ENCODE data around the gene RGL1.

The RGL1 gene

GRCh38 chr1:183968386-183968785 lies 163.5 kb downstream of the RGL1 start:
- Histone ChIP-seq H3K27me3 (replicated peaks; ENCODE audit: control insufficient read depth, insufficient read depth, low read length) (no peaks in the 10 kb centered on the region; the same call in none of the 2 replicates), H3K36me3 (ENCODE audit: control insufficient read depth, insufficient read depth, low read length) (no peaks in the 10 kb centered on the region), H3K4me3 (replicated peaks; ENCODE audit: low read depth, low read length) (no peak overlapping the region)
- TF ChIP-seq CTCF (IDR thresholded peaks at IDR 0.05; ENCODE audit: insufficient read depth, low read length, poor library complexity, severe bottlenecking) = no peak
- DNase-seq (ENCODE audit: extremely low read depth, insufficient read length) = no peak

- H3K36me3 ChIP-seq (ENCODE audit: control insufficient read depth, insufficient read depth, low read length) = no peaks in the 10 kb centered on the region
- H3K27me3 ChIP-seq (replicated peaks; ENCODE audit: control insufficient read depth, insufficient read depth, low read length) = no peaks in the 10 kb centered on the region; the same call in none of the 2 replicates
- H3K4me3 ChIP-seq (replicated peaks; ENCODE audit: low read depth, low read length) = no peak overlapping the region
- no peak for TF ChIP-seq CTCF (IDR thresholded peaks at IDR 0.05; ENCODE audit: insufficient read depth, low read length, poor library complexity, severe bottlenecking)
- no peak for DNase-seq (ENCODE audit: extremely low read depth, insufficient read length)
These were observed 165.8 kb downstream of the RGL1 start for GRCh38 chr1:183970516-183971300.

GRCh38 chr1:183975651-183976050 lies 170.7 kb downstream of the RGL1 start:
- no peak for DNase-seq (ENCODE audit: extremely low read depth, insufficient read length)
- H3K4me3 ChIP-seq (replicated peaks; ENCODE audit: low read depth, low read length) = no peak overlapping the region
- H3K36me3 ChIP-seq (ENCODE audit: control insufficient read depth, insufficient read depth, low read length) = no peaks in the 10 kb centered on the region
- H3K27me3 ChIP-seq (replicated peaks; ENCODE audit: control insufficient read depth, insufficient read depth, low read length) = no peaks in the 10 kb centered on the region; the same call in 1 of the 2 replicates
- no peak for TF ChIP-seq CTCF (IDR thresholded peaks at IDR 0.05; ENCODE audit: insufficient read depth, low read length, poor library complexity, severe bottlenecking)

- no peak for DNase-seq (ENCODE audit: extremely low read depth, insufficient read length)
- no peaks in the 10 kb centered on the region for H3K36me3 ChIP-seq (ENCODE audit: control insufficient read depth, insufficient read depth, low read length)
- TF ChIP-seq CTCF (IDR thresholded peaks at IDR 0.05; ENCODE audit: insufficient read depth, low read length, poor library complexity, severe bottlenecking) = no peak
These were observed 172.8 kb downstream of the RGL1 start for GRCh38 chr1:183977717-183978116.

More at GRCh38 chr1:183977717-183978116, 172.8 kb downstream of the RGL1 start:
- Histone ChIP-seq H3K27me3 (replicated peaks; ENCODE audit: control insufficient read depth, insufficient read depth, low read length) (no peaks in the 10 kb centered on the region; the same call in none of the 2 replicates), H3K4me3 (replicated peaks; ENCODE audit: low read depth, low read length) (no peak overlapping the region)

Data from GM06990 (cell line).